Neural progenitor cell (in vitro differentiated cells): ENCODE measurements around the gene KIF26A. TPM values are rescaled to one million over a fixed set of nuclear protein-coding genes. Genes with fewer than 3 reads are reported as not detected.

Source experiments
- DNase-seq: peaks from one replicate; pipeline ENCODE4 v3.0.0-alpha.2; 2016; ENCODE audit warnings: low spot score
- H2AFZ ChIP-seq: fragments of 200-600 bp; sonication (generic); replicated peaks from 2 replicates; pipeline ENCODE4 v1.6.1; 2016; ENCODE audit warnings: antibody characterized with exemption
- H3F3A ChIP-seq: fragments of 200-600 bp; sonication (generic); 2 replicates; pipeline ENCODE4 v1.6.1; 2016; ENCODE audit warnings: antibody characterized with exemption, low read depth
- H3K27ac ChIP-seq: fragments of 200-600 bp; sonication (generic); 2 replicates; pipeline ENCODE4 v1.5.1; 2016; ENCODE audit warnings: mild to moderate bottlenecking
- H3K27me3 ChIP-seq: fragments of 200-600 bp; sonication (generic); 2 replicates; pipeline ENCODE4 v1.6.1; 2016; ENCODE audit warnings: mild to moderate bottlenecking, moderate library complexity
- H3K36me3 ChIP-seq: fragments of 200-600 bp; sonication (generic); 2 replicates; pipeline ENCODE4 v1.5.1; 2016
- H3K4me1 ChIP-seq: fragments of 200-600 bp; sonication (generic); 2 replicates; pipeline ENCODE4 v1.6.1; 2016; ENCODE audit warnings: mixed run types
- H3K4me2 ChIP-seq: fragments of 200-600 bp; sonication (generic); 2 replicates; pipeline ENCODE4 v1.6.1; 2016
- H3K4me3 ChIP-seq: fragments of 200-600 bp; sonication (generic); 2 replicates; pipeline ENCODE4 v1.5.1; 2016
- H3K79me2 ChIP-seq: fragments of 200-600 bp; sonication (generic); 2 replicates; pipeline ENCODE4 v1.6.1; 2016; ENCODE audit warnings: low read depth
- H3K9ac ChIP-seq: fragments of 200-600 bp; sonication (generic); 2 replicates; pipeline ENCODE4 v1.6.1; 2016
- H3K9me3 ChIP-seq: fragments of 200-600 bp; sonication (generic); 2 replicates; pipeline ENCODE4 v1.5.1; 2016; ENCODE audit warnings: low read depth
- H4K20me1 ChIP-seq: fragments of 200-600 bp; sonication (generic); 2 replicates; pipeline ENCODE4 v1.6.1; 2016; ENCODE audit warnings: low read depth
- H3K27ac Mint-ChIP-seq: 3 replicates; pipeline ENCODE4 v1.8.0; 2021; ENCODE audit warnings: mixed read lengths
- H3K27me3 Mint-ChIP-seq: 2 replicates; pipeline ENCODE4 v1.8.0; 2022; ENCODE audit warnings: low read depth, mild to moderate bottlenecking, inconsistent platforms, moderate library complexity, mixed read lengths; ENCODE audit not compliant: insufficient read depth
- H3K36me3 Mint-ChIP-seq: 3 replicates; pipeline ENCODE4 v1.8.0; 2021; ENCODE audit warnings: mixed read lengths
- H3K4me1 Mint-ChIP-seq: 3 replicates; pipeline ENCODE4 v1.8.0; 2021; ENCODE audit warnings: mixed read lengths
- H3K4me3 Mint-ChIP-seq: 3 replicates; pipeline ENCODE4 v1.8.0; 2021; ENCODE audit warnings: mild to moderate bottlenecking, moderate library complexity, mixed read lengths
- H3K9me3 Mint-ChIP-seq: 3 replicates; pipeline ENCODE4 v1.8.0; 2020; ENCODE audit warnings: mixed read lengths
- CTCF ChIP-seq: fragments of 200-600 bp; sonication (generic); IDR thresholded peaks from 2 replicates; pipeline ENCODE4 v1.5.1; 2017; ENCODE audit warnings: antibody characterized with exemption, mild to moderate bottlenecking
- EZH2 ChIP-seq: fragments of 200-600 bp; sonication (generic); IDR thresholded peaks from 2 replicates; pipeline ENCODE4 v1.6.1; 2017; ENCODE audit warnings: antibody characterized with exemption, mild to moderate bottlenecking, moderate library complexity
- EZH2phosphoT487 ChIP-seq: fragments of 200-600 bp; sonication (generic); IDR thresholded peaks from 2 replicates; pipeline ENCODE4 v1.6.1; 2017; ENCODE audit warnings: antibody characterized with exemption
- total RNA-seq: library from RNA; depleted of rRNA; stranded (reverse); fragments of >200 nt; gene quantifications from 2 replicates; pipeline ENCODE4 v1.2.3, GENCODE V29; 2015; ENCODE audit warnings: low replicate concordance

KIF26A gene
- total RNA-seq, 1 donor from 2014 or later = 6.1 TPM

GRCh38 chr14:104099096-104100041 is 39.0 kb upstream of the KIF26A start:
- no peaks in the 10 kb centered on the region for H3K36me3 Mint-ChIP-seq
- H3F3A ChIP-seq = no peaks in the 10 kb centered on the region
- TF ChIP-seq EZH2phosphoT487 (no peak), EZH2 (no peak), CTCF (no peak)
- no peak overlapping the region for H2AFZ ChIP-seq
- no peaks in the 10 kb centered on the region for H3K36me3 ChIP-seq
- H3K27me3 ChIP-seq = no peaks in the 10 kb centered on the region
- H3K4me3 ChIP-seq = no peak overlapping the region
- no peaks in the 10 kb centered on the region for H4K20me1 ChIP-seq
- no peak overlapping the region for H3K9ac ChIP-seq
- no peak overlapping the region for H3K4me2 ChIP-seq
- H3K9me3 Mint-ChIP-seq = no peaks in the 10 kb centered on the region
- peaks cover 2% of the 10 kb centered on the region for H3K4me1 Mint-ChIP-seq
- H3K27ac Mint-ChIP-seq = no peak overlapping the region
- H3K79me2 ChIP-seq = no peaks in the 10 kb centered on the region
- no peak overlapping the region for H3K4me3 Mint-ChIP-seq
- no peak overlapping the region for H3K27ac ChIP-seq
- H3K27me3 Mint-ChIP-seq = peaks cover 3% of the 10 kb centered on the region
- peaks cover 2% of the 10 kb centered on the region for H3K4me1 ChIP-seq
- no peaks in the 10 kb centered on the region for H3K9me3 ChIP-seq
- DNase-seq = no peak

GRCh38 chr14:104100171-104101085 is 38.0 kb upstream of the KIF26A start:
- DNase-seq = no peak
- Mint-ChIP-seq H3K4me1 (no peaks in the 10 kb centered on the region), H3K27me3 (peaks cover 3% of the 10 kb centered on the region), H3K9me3 (no peaks in the 10 kb centered on the region), H3K27ac (no peak overlapping the region), H3K36me3 (no peaks in the 10 kb centered on the region), H3K4me3 (no peak overlapping the region)
- TF ChIP-seq EZH2 (no peak), EZH2phosphoT487 (no peak), CTCF (no peak)
- no peaks in the 10 kb centered on the region for H3K36me3 ChIP-seq
- H3K79me2 ChIP-seq = no peaks in the 10 kb centered on the region
- no peaks in the 10 kb centered on the region for H3K27me3 ChIP-seq
- H3K9ac ChIP-seq = no peak overlapping the region
- H3K4me3 ChIP-seq = no peak overlapping the region
- H3K27ac ChIP-seq = no peak overlapping the region
- H4K20me1 ChIP-seq = no peaks in the 10 kb centered on the region
- H3K9me3 ChIP-seq = no peaks in the 10 kb centered on the region
- H2AFZ ChIP-seq = no peak overlapping the region
- no peaks in the 10 kb centered on the region for H3F3A ChIP-seq
- H3K4me2 ChIP-seq = no peak overlapping the region
- H3K4me1 ChIP-seq = no peaks in the 10 kb centered on the region

- Mint-ChIP-seq H3K27me3 (peaks cover 4% of the 10 kb centered on the region), H3K4me3 (no peak overlapping the region), H3K27ac (no peak overlapping the region), H3K4me1 (no peaks in the 10 kb centered on the region), H3K36me3 (no peaks in the 10 kb centered on the region), H3K9me3 (no peaks in the 10 kb centered on the region)
- Histone ChIP-seq H3K27ac (no peak overlapping the region), H3K36me3 (no peaks in the 10 kb centered on the region), H3F3A (no peaks in the 10 kb centered on the region), H3K9ac (no peak overlapping the region), H3K9me3 (no peaks in the 10 kb centered on the region), H3K4me3 (no peak overlapping the region), H2AFZ (no peak overlapping the region), H3K27me3 (no peaks in the 10 kb centered on the region), H3K4me2 (no peak overlapping the region), H3K79me2 (no peaks in the 10 kb centered on the region), H4K20me1 (no peaks in the 10 kb centered on the region), H3K4me1 (no peaks in the 10 kb centered on the region)
- DNase-seq = no peak
- TF ChIP-seq EZH2 (no peak), EZH2phosphoT487 (no peak), CTCF (no peak)
These were observed 37.2 kb upstream of the KIF26A start for GRCh38 chr14:104101086-104101621.
